IgD-negative memory B cell (primary cell): ENCODE results near the gene FKBP6. TPM values are rescaled to one million over a fixed set of nuclear protein-coding genes. Genes with fewer than 3 reads are reported as not detected.
"Not testable (repeated sequence)": the region's sequence is repeated elsewhere in the genome, so short reads cannot be mapped to it uniquely, and the experiment has no call there.

Source experiments
- H3K27ac Mint-ChIP-seq, 3 donors: one replicate each; pipeline ENCODE4 v1.8.0; 2020 to 2022; ENCODE audit warnings: mild to moderate bottlenecking in 3 of 3, mixed read lengths in 3 of 3, moderate library complexity in 1 of 3
- H3K27me3 Mint-ChIP-seq: one replicate; pipeline ENCODE4 v1.8.0; 2021; ENCODE audit warnings: mixed read lengths
- H3K36me3 Mint-ChIP-seq: one replicate; pipeline ENCODE4 v1.8.0; 2020; ENCODE audit warnings: mild to moderate bottlenecking, mixed read lengths
- H3K4me1 Mint-ChIP-seq, 3 donors: one replicate each; pipeline ENCODE4 v1.8.0; 2020 to 2022; ENCODE audit warnings: mixed read lengths in 3 of 3, mild to moderate bottlenecking in 1 of 3
- H3K4me3 Mint-ChIP-seq, 4 donors: one replicate each; pipeline ENCODE4 v1.8.0; 2020 to 2022; ENCODE audit warnings: mild to moderate bottlenecking in 4 of 4, mixed read lengths in 4 of 4, moderate library complexity in 3 of 4
- H3K9me3 Mint-ChIP-seq, 3 donors: one replicate each; pipeline ENCODE4 v1.8.0; 2020 to 2021; ENCODE audit warnings: mixed read lengths in 3 of 3, mild to moderate bottlenecking in 1 of 3
- polyA plus RNA-seq: library from polyadenylated mRNA; unstranded; fragments of 300-500 nt; fragmentation: Illumina TruSeq; gene quantifications from one replicate; pipeline ENCODE4 v1.2.3, GENCODE V29; 2021

FKBP6 gene
- polyA plus RNA-seq, 1 donor from 2014 or later: not detected

DNA sequence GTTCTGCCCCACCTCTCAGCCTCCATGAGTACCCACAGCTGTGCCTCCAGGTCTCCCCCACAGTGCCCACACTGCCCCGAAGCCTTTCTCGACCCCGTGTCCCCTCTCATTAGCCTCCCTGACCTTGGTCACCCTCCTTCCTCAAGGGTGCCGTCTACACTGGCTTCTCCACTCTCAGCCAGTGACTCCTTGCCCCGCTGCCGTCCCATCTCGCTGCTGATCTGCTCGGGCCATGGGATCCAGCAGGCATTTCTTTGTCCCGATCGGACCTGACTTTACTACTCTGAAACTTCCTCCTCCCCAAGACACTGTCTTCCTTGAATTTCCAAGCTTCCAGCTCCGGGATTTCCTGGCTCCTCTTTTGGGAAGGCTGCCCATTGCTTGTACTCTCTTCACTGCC lies 31.3 kb downstream of the FKBP6 start:
- Mint-ChIP-seq H3K27me3 (peaks cover 18% of the 10 kb centered on the region), H3K9me3 (peaks cover 0 to 4% (median 0%) of the 10 kb centered on the region in 3 donors), H3K4me1 (peaks cover 0 to 2% (median 0%) of the 10 kb centered on the region in 3 donors), H3K4me3 (peak overlapping the region in 1 of 4 donors; percentile 55), H3K36me3 (peaks cover 3% of the 10 kb centered on the region), H3K27ac (no peak overlapping the region)

DNA sequence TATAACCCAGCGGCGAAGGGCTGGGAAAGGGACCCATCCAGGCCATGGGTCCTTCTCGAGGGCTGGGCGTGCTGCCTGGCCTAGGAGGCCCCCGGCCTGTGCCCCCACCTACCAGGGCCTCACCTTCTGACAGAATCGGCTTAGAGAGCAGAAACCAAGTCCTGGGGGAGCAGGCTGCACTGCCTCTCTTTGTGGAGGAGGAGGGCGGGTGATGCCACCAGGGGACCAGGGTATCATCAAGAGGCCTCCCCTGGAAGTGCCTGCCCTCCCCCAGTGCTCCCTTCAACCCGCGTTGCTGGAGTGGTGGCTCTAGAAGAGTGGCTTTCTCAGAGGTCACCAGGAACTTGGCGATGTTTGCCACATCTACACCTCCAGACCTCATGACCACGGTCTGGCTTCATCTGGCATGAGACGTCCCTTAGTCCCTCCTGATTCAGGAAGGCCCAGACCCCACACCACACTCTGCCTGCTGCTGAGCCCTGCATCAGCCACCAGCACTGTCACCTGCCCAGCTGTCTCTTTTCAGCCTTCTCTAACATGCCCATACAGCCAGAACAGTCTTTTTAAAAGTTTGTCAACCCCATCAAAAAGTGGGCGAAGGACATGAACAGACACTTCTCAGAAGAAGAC lies 31.9 kb downstream of the FKBP6 start:
- Mint-ChIP-seq H3K4me1 (peaks cover 0 to 2% (median under 1%) of the 10 kb centered on the region in 3 donors), H3K27ac (no peak overlapping the region), H3K9me3 (peaks cover 0 to 4% (median 0%) of the 10 kb centered on the region in 3 donors), H3K27me3 (peaks cover 21% of the 10 kb centered on the region), H3K4me3 (peak overlapping the region in 2 of 4 donors; percentile 17 to 68), H3K36me3 (peaks cover 3% of the 10 kb centered on the region)

DNA sequence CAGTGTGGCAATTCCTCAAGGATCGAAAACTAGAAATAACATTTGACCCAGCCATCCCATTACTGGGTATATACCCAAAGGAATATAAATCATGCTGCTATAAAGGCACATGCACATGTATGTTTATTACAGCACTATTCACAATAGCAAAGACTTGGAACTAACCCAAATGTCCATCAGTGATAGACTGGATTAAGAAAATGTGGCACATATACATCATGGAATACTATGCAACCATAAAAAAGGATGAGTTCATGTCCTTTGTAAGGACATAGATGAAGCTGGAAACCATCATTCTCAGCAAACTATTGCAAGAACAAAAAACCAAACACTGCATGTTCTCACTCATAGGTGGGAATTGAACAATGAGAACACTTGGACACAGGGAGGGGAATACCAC lies 32.6 kb downstream of the FKBP6 start:
- H3K4me3 Mint-ChIP-seq, H3K27ac Mint-ChIP-seq, H3K4me1 Mint-ChIP-seq, H3K9me3 Mint-ChIP-seq, H3K36me3 Mint-ChIP-seq: not testable (repeated sequence)
- peaks cover 21% of the 10 kb centered on the region for H3K27me3 Mint-ChIP-seq

GRCh38 chr7:73363225-73364005 lies 35.5 kb downstream of the FKBP6 start:
- no peak overlapping the region for H3K4me3 Mint-ChIP-seq
- H3K27ac Mint-ChIP-seq: no peak overlapping the region
- H3K36me3 Mint-ChIP-seq: peaks cover 3% of the 10 kb centered on the region
- H3K9me3 Mint-ChIP-seq: peaks cover 0 to 4% (median 0%) of the 10 kb centered on the region in 3 donors
- H3K4me1 Mint-ChIP-seq: peaks cover 5 to 11% (median 6%) of the 10 kb centered on the region in 3 donors
- H3K27me3 Mint-ChIP-seq: peaks cover 25% of the 10 kb centered on the region

DNA sequence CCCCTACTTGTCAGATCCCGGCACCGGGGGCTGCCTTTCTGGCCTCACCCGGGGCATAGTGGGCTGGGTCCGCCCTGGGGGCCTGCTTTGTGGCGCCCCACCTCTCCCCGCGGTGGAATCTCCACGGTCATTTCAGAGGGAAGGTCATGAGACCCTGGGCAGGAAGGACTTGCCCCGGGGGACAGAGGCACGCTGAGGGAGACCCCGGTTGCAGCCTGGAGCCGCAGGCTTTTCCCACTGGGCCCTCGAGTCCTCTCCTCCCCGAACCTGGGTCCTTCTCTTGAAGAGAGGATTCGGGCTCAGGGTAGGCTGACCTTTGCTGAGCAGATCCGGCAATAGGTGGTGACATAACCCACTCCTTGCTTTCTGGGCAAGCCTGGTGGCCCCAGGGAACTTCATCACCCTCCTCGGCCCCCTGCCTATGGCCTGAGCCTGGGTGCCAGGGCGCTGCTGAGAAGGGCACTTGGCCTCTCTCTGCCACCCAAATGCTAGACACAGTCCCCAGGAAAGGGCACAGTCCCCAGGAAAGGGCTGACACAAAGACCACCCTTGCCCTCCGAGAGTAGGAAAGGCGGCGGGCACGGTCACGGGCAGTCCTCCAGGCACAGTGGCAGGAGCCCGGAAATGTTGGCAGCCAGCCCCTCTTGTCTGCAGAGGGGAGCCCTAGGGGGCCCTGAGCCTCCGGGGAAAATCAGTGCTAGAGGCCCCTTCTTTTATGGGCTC lies 36.2 kb downstream of the FKBP6 start:
- Mint-ChIP-seq H3K4me1 (peaks cover 5 to 11% (median 6%) of the 10 kb centered on the region in 3 donors), H3K27me3 (peaks cover 25% of the 10 kb centered on the region), H3K27ac (no peak overlapping the region), H3K9me3 (peaks cover 0 to 4% (median 0%) of the 10 kb centered on the region in 3 donors), H3K4me3 (no peak overlapping the region), H3K36me3 (peaks cover 3% of the 10 kb centered on the region)

- H3K27me3 Mint-ChIP-seq: peaks cover 23% of the 10 kb centered on the region
- H3K27ac Mint-ChIP-seq: no peak overlapping the region
- H3K4me3 Mint-ChIP-seq: peak overlapping the region in 1 of 4 donors; percentile 60
- peaks cover 3% of the 10 kb centered on the region for H3K36me3 Mint-ChIP-seq
- no peaks in the 10 kb centered on the region for H3K9me3 Mint-ChIP-seq
- H3K4me1 Mint-ChIP-seq: peaks cover 4 to 11% (median 5%) of the 10 kb centered on the region in 3 donors
These were observed 38.2 kb downstream of the FKBP6 start for GRCh38 chr7:73366127-73366526.

GRCh38 chr7:73366990-73367389 lies 39.0 kb downstream of the FKBP6 start:
- peaks cover 3% of the 10 kb centered on the region for H3K36me3 Mint-ChIP-seq
- H3K9me3 Mint-ChIP-seq: no peaks in the 10 kb centered on the region
- peaks cover 4 to 11% (median 5%) of the 10 kb centered on the region in 3 donors for H3K4me1 Mint-ChIP-seq
- peak overlapping the region in 1 of 4 donors; percentile 17 for H3K4me3 Mint-ChIP-seq
- no peak overlapping the region for H3K27ac Mint-ChIP-seq
- peaks cover 21% of the 10 kb centered on the region for H3K27me3 Mint-ChIP-seq

DNA sequence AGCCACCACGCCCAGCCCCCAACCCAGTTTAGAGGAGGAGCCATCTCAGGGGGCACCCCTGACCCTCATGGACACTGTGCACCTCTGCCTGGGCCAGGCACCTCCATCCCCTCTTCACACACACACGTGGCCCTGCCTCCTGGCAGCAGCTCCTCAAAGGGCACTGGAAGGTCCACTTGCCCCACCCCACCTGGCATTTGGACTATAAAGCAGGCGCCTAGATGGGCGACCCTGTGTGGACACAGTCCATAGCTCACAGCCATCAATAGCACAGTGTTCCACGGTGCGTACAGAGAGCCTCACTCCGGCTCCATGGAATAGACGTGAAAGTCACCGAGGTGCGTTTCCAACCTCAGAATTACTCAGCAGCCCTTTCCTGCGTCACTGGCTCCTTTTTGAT lies 41.0 kb downstream of the FKBP6 start:
- H3K4me3 Mint-ChIP-seq: no peak overlapping the region
- peaks cover 3% of the 10 kb centered on the region for H3K36me3 Mint-ChIP-seq
- H3K27ac Mint-ChIP-seq: no peak overlapping the region
- H3K4me1 Mint-ChIP-seq: peaks cover 4 to 11% (median 5%) of the 10 kb centered on the region in 3 donors
- H3K27me3 Mint-ChIP-seq: peaks cover 17% of the 10 kb centered on the region
- no peaks in the 10 kb centered on the region for H3K9me3 Mint-ChIP-seq

DNA sequence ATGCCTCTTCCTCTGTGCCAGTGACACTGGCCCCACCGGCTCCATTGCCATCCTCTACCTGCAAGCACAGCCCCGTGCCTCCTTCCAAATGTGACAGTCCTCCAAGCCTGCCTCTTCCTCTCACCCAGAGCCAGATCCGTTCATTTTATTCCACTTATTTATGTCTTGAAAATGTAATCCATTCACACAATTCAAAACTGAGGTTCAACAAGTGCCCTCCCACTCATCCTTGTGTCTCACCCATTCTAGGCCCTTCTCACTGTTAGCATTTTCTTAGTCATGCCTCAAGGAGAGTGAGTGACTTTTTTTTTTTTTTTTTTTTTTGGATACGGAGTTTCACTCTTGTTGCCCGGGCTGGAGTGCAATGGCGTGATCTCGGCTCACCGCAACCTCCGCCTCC lies 41.7 kb downstream of the FKBP6 start:
- Mint-ChIP-seq H3K36me3 (peaks cover 3% of the 10 kb centered on the region), H3K9me3 (no peaks in the 10 kb centered on the region), H3K4me3 (no peak overlapping the region), H3K27ac (no peak overlapping the region), H3K27me3 (peaks cover 16% of the 10 kb centered on the region), H3K4me1 (peaks cover 4 to 11% (median 5%) of the 10 kb centered on the region in 3 donors)

- no peaks in the 10 kb centered on the region for H3K4me1 Mint-ChIP-seq
- H3K27ac Mint-ChIP-seq: no peak overlapping the region
- peaks cover 3% of the 10 kb centered on the region for H3K36me3 Mint-ChIP-seq
- H3K27me3 Mint-ChIP-seq: peaks cover 22% of the 10 kb centered on the region
- no peaks in the 10 kb centered on the region for H3K9me3 Mint-ChIP-seq
- H3K4me3 Mint-ChIP-seq: no peak overlapping the region
These were observed 45.8 kb downstream of the FKBP6 start for GRCh38 chr7:73373741-73374140.

- not testable (repeated sequence) for H3K4me3 Mint-ChIP-seq, H3K27ac Mint-ChIP-seq, H3K4me1 Mint-ChIP-seq, H3K9me3 Mint-ChIP-seq, H3K36me3 Mint-ChIP-seq
- peaks cover 19% of the 10 kb centered on the region for H3K27me3 Mint-ChIP-seq
These were observed 48.3 kb downstream of the FKBP6 start for GRCh38 chr7:73376262-73376661.

GRCh38 chr7:73376671-73377412 lies 48.9 kb downstream of the FKBP6 start:
- Mint-ChIP-seq H3K4me3 (no peak overlapping the region), H3K9me3 (peaks cover 0 to 1% (median 0%) of the 10 kb centered on the region in 3 donors), H3K27ac (no peak overlapping the region), H3K27me3 (peaks cover 22% of the 10 kb centered on the region), H3K4me1 (peaks cover 0 to 2% (median 0%) of the 10 kb centered on the region in 3 donors), H3K36me3 (no peaks in the 10 kb centered on the region)

- H3K9me3 Mint-ChIP-seq, H3K27ac Mint-ChIP-seq, H3K36me3 Mint-ChIP-seq, H3K4me1 Mint-ChIP-seq, H3K4me3 Mint-ChIP-seq: not testable (repeated sequence)
- peaks cover 22% of the 10 kb centered on the region for H3K27me3 Mint-ChIP-seq
These were observed 49.6 kb downstream of the FKBP6 start for GRCh38 chr7:73377413-73378200.

- Mint-ChIP-seq H3K27me3 (peaks cover 8% of the 10 kb centered on the region), H3K4me1 (peaks cover 0 to 3% (median 0%) of the 10 kb centered on the region in 3 donors), H3K36me3 (peaks cover 2% of the 10 kb centered on the region), H3K9me3 (peaks cover 4 to 16% (median 14%) of the 10 kb centered on the region in 3 donors), H3K4me3 (no peak overlapping the region), H3K27ac (no peak overlapping the region)
These were observed 55.1 kb downstream of the FKBP6 start for GRCh38 chr7:73382934-73383503.
